ENCODE data around the gene PRPSAP1. TPM values are rescaled to one million over a fixed set of nuclear protein-coding genes. Genes with fewer than 3 reads are reported as not detected.

The PRPSAP1 gene
- total and polyA plus RNA-seq, 7 donors = 34.7 to 70.3 (median 40.7) TPM

GRCh38 chr17:76281573-76282371, 71.9 kb downstream of the PRPSAP1 start:
- 84 to 89% methylated on average over 23 of the region's 23 CpGs for WGBS, 2 donors
- DNase-seq = no peak
- Histone ChIP-seq H3K4me3 (no peak overlapping the region), H3K4me1 (peaks cover 0 to 21% (median 6%) of the 10 kb centered on the region in 4 donors), H3K27ac (peak overlapping the region in 1 of 4 donors; percentile 15), H3K9me3 (no peaks in the 10 kb centered on the region), H3K27me3 (no peaks in the 10 kb centered on the region), H3K36me3 (no peaks in the 10 kb centered on the region)
- TF ChIP-seq POLR2A (IDR thresholded peaks at IDR 0.05) = no peak
- no peak for TF ChIP-seq EP300 (IDR thresholded peaks at IDR 0.05)
- intact Hi-C loops (cut with DNase I) = no loop called here

GRCh38 chr17:76280650-76281049, 73.1 kb downstream of the PRPSAP1 start:
- WGBS, 2 donors = 95 to 96% methylated on average over 15 of the region's 15 CpGs
- H3K27me3 ChIP-seq = no peaks in the 10 kb centered on the region
- no peak for DNase-seq
- TF ChIP-seq CTCF (IDR thresholded peaks at IDR 0.05) = no peak
- TF ChIP-seq EP300 (IDR thresholded peaks at IDR 0.05) = no peak
- no peak for TF ChIP-seq POLR2A (IDR thresholded peaks at IDR 0.05)
- no peaks in the 10 kb centered on the region for H3K9me3 ChIP-seq
- intact Hi-C loops (cut with DNase I) = no loop called here
- H3K4me3 ChIP-seq = no peak overlapping the region
- no peak overlapping the region for H3K27ac ChIP-seq
- peaks cover 0 to 21% (median 6%) of the 10 kb centered on the region in 4 donors for H3K4me1 ChIP-seq
- H3K36me3 ChIP-seq = no peaks in the 10 kb centered on the region

GRCh38 chr17:76279742-76280287, 73.9 kb downstream of the PRPSAP1 start:
- H3K27ac ChIP-seq = no peak overlapping the region
- peaks cover 0 to 21% (median 6%) of the 10 kb centered on the region in 4 donors for H3K4me1 ChIP-seq
- H3K9me3 ChIP-seq = no peaks in the 10 kb centered on the region
- intact Hi-C loops (cut with DNase I) = loop anchor here (1.0 to 5.0 kb wide), 3 partner anchors 98 to 278 kb away; partner anchors contain the start of gene CDK3
- WGBS, 2 donors = 88% methylated on average over 15 of the region's 15 CpGs
- no peak for DNase-seq
- H3K4me3 ChIP-seq = no peak overlapping the region
- TF ChIP-seq POLR2A (IDR thresholded peaks at IDR 0.05) (no peak), CTCF (IDR thresholded peaks at IDR 0.05) (peak in 1 of 4 experiments; percentile 9)
- no peaks in the 10 kb centered on the region for H3K27me3 ChIP-seq
- H3K36me3 ChIP-seq = no peaks in the 10 kb centered on the region

GRCh38 chr17:76278952-76279741, 74.6 kb downstream of the PRPSAP1 start:
- Histone ChIP-seq H3K4me1 (peaks cover 0 to 21% (median 6%) of the 10 kb centered on the region in 4 donors), H3K9me3 (no peaks in the 10 kb centered on the region), H3K27me3 (no peaks in the 10 kb centered on the region), H3K36me3 (no peaks in the 10 kb centered on the region), H3K4me3 (no peak overlapping the region), H3K27ac (no peak overlapping the region)
- TF ChIP-seq POLR2AphosphoS5 (IDR thresholded peaks at IDR 0.05) (peak in 2 of 4 donors; percentile 20 to 40), EP300 (IDR thresholded peaks at IDR 0.05) (no peak), CTCF (IDR thresholded peaks at IDR 0.05) (peak; percentile 93 to 98 (median 95))
- intact Hi-C loops (cut with DNase I) = loop anchor here (1.0 to 5.0 kb wide), 3 partner anchors 97 to 277 kb away; partner anchors contain the start of gene CDK3
- 47 to 66% methylated on average over 28 of the region's 28 CpGs for WGBS, 2 donors
- DNase-seq = peak; percentile 94

Data from sigmoid colon (tissue), 7 donors.